GM23338 (cell line): ENCODE measurements around the gene KCNMB2.

ENCODE experiments used
- CREB1 ChIP-seq: fragments of 250-450 bp; sonication (Bioruptor Pico); IDR thresholded peaks from 2 replicates; pipeline ENCODE4 v1.5.0; 2020; ENCODE audit warnings: low read depth, mild to moderate bottlenecking, moderate library complexity
- ETS1 ChIP-seq: IDR thresholded peaks from 2 replicates; pipeline ENCODE4 v1.6.1; 2016; ENCODE audit warnings: antibody characterized with exemption
- EZH2 ChIP-seq: fragments of 200-600 bp; sonication (generic); IDR thresholded peaks from one replicate; pipeline ENCODE4 v1.8.0; 2017; ENCODE audit warnings: antibody characterized with exemption, mild to moderate bottlenecking, low read depth; ENCODE audit not compliant: unreplicated experiment
- EZH2phosphoT487 ChIP-seq: fragments of 200-600 bp; sonication (generic); IDR thresholded peaks from one replicate; pipeline ENCODE4 v1.8.1; 2018; ENCODE audit warnings: antibody characterized with exemption; ENCODE audit not compliant: unreplicated experiment
- JUNB ChIP-seq: IDR thresholded peaks from one replicate; pipeline ENCODE4 v1.6.1; 2016; ENCODE audit warnings: antibody characterized with exemption; ENCODE audit not compliant: unreplicated experiment
- NANOG ChIP-seq: IDR thresholded peaks from 2 replicates; pipeline ENCODE4 v1.6.1; 2016; ENCODE audit warnings: antibody characterized with exemption, borderline replicate concordance
- POLR2AphosphoS5 ChIP-seq: IDR thresholded peaks from 2 replicates; pipeline ENCODE4 v1.6.1; 2016; ENCODE audit warnings: antibody characterized with exemption, low read depth
- STAT1 ChIP-seq: IDR thresholded peaks from one replicate; pipeline ENCODE4 v1.6.1; 2016; ENCODE audit warnings: antibody characterized with exemption; ENCODE audit not compliant: unreplicated experiment
- ZNF114 ChIP-seq: fragments of 250-450 bp; sonication (Bioruptor Pico); IDR thresholded peaks from 2 replicates; pipeline ENCODE4 v1.5.0; 2020; ENCODE audit warnings: mild to moderate bottlenecking, moderate library complexity
- ZNF331 ChIP-seq: fragments of 250-450 bp; sonication (Bioruptor Pico); IDR thresholded peaks from 2 replicates; pipeline ENCODE4 v1.5.0; 2020; ENCODE audit warnings: low read depth, mild to moderate bottlenecking, moderate library complexity
- ZNF462 ChIP-seq: fragments of 250-450 bp; sonication (Bioruptor Pico); IDR thresholded peaks from 2 replicates; pipeline ENCODE4 v1.5.0; 2020; ENCODE audit warnings: mild to moderate bottlenecking, moderate library complexity
- TF ChIP-seq, protein P1 (sequence below), 2 experiments: fragments of 200-600 bp in 1 of 2; sonication (generic) in 1 of 2; conservative IDR thresholded peaks; 2 replicates each; pipeline versions ENCODE4 v1.5.1 to v1.6.1; 2016 to 2017; ENCODE audit warnings: antibody characterized with exemption in 2 of 2, low read depth in 2 of 2, mild to moderate bottlenecking in 2 of 2, moderate library complexity in 1 of 2
- TF ChIP-seq, protein P2 (sequence below): IDR thresholded peaks from one replicate; pipeline ENCODE4 v1.6.1; 2018; ENCODE audit warnings: antibody characterized with exemption; ENCODE audit not compliant: unreplicated experiment

DNA sequence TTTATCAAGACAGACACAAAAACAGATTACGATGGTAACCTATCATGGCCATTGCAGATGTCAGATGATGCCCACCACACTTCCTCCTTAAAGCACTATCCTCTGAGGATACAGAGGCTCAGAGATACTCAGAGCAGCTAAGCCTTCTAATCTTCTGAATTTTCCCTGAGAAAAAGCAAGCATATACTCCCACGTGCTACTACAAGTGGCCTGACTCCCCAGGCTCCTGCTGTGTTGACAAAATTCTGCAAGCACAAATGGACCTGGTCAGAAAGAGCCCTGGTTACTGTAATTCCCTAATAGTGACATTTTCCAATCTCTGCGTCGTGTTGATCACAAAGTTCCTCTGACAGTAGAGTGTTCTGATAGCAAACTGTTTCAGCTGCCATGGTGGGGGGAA is 207.1 kb downstream of the KCNMB2 start:
- TF ChIP-seq STAT1: no peak
- TF ChIP-seq POLR2AphosphoS5: no peak
- TF ChIP-seq, protein P1, sequence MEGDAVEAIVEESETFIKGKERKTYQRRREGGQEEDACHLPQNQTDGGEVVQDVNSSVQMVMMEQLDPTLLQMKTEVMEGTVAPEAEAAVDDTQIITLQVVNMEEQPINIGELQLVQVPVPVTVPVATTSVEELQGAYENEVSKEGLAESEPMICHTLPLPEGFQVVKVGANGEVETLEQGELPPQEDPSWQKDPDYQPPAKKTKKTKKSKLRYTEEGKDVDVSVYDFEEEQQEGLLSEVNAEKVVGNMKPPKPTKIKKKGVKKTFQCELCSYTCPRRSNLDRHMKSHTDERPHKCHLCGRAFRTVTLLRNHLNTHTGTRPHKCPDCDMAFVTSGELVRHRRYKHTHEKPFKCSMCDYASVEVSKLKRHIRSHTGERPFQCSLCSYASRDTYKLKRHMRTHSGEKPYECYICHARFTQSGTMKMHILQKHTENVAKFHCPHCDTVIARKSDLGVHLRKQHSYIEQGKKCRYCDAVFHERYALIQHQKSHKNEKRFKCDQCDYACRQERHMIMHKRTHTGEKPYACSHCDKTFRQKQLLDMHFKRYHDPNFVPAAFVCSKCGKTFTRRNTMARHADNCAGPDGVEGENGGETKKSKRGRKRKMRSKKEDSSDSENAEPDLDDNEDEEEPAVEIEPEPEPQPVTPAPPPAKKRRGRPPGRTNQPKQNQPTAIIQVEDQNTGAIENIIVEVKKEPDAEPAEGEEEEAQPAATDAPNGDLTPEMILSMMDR (conservative IDR thresholded peaks at IDR 0.05; ENCODE audit: low read depth in 2 of 2): no peak
- TF ChIP-seq EZH2: no peak
- TF ChIP-seq, protein P2, sequence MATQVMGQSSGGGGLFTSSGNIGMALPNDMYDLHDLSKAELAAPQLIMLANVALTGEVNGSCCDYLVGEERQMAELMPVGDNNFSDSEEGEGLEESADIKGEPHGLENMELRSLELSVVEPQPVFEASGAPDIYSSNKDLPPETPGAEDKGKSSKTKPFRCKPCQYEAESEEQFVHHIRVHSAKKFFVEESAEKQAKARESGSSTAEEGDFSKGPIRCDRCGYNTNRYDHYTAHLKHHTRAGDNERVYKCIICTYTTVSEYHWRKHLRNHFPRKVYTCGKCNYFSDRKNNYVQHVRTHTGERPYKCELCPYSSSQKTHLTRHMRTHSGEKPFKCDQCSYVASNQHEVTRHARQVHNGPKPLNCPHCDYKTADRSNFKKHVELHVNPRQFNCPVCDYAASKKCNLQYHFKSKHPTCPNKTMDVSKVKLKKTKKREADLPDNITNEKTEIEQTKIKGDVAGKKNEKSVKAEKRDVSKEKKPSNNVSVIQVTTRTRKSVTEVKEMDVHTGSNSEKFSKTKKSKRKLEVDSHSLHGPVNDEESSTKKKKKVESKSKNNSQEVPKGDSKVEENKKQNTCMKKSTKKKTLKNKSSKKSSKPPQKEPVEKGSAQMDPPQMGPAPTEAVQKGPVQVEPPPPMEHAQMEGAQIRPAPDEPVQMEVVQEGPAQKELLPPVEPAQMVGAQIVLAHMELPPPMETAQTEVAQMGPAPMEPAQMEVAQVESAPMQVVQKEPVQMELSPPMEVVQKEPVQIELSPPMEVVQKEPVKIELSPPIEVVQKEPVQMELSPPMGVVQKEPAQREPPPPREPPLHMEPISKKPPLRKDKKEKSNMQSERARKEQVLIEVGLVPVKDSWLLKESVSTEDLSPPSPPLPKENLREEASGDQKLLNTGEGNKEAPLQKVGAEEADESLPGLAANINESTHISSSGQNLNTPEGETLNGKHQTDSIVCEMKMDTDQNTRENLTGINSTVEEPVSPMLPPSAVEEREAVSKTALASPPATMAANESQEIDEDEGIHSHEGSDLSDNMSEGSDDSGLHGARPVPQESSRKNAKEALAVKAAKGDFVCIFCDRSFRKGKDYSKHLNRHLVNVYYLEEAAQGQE: no peak
- TF ChIP-seq EZH2phosphoT487: no peak
- TF ChIP-seq CREB1 (CRISPR knock-in tag): no peak
- TF ChIP-seq JUNB: no peak
- TF ChIP-seq ZNF114 (CRISPR knock-in tag): no peak
- TF ChIP-seq ETS1: no peak
- TF ChIP-seq ZNF331: no peak
- TF ChIP-seq NANOG: no peak
- TF ChIP-seq ZNF462 (CRISPR knock-in tag): no peak
